ENCODE results near the gene DNM1.

Gene DNM1

DNA sequence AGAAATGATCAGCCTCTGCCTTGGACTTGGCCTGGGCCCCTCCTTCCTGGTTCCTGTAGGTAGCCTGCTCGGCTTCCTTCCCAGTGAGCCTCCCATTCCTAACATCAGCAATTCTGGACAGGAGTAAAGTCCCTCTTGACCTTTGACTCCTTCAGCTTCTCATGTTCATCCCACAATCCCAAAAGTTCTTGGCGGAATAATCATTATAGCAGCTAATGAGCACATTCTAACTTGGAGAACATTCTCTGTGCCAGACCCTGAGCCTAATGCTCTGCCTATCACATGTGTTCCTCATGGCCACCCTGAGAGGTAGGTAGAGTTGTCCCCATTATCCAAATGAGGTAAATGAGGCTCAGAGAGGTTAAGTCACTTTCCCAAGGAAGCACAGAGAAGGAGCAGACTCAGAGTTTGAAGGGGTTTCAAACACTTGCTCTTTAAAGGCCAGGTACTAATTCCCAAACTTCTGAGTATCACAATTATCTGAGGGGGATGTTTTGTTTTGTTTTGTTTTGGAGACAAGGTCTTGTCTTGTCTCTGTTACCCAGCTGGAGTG lies 94.1 kb downstream of the DNM1 start:
- TF ChIP-seq EZH2 (IDR thresholded peaks at IDR 0.05; ENCODE audit: borderline replicate concordance, low read length) = no peak
- TF ChIP-seq, protein P1, sequence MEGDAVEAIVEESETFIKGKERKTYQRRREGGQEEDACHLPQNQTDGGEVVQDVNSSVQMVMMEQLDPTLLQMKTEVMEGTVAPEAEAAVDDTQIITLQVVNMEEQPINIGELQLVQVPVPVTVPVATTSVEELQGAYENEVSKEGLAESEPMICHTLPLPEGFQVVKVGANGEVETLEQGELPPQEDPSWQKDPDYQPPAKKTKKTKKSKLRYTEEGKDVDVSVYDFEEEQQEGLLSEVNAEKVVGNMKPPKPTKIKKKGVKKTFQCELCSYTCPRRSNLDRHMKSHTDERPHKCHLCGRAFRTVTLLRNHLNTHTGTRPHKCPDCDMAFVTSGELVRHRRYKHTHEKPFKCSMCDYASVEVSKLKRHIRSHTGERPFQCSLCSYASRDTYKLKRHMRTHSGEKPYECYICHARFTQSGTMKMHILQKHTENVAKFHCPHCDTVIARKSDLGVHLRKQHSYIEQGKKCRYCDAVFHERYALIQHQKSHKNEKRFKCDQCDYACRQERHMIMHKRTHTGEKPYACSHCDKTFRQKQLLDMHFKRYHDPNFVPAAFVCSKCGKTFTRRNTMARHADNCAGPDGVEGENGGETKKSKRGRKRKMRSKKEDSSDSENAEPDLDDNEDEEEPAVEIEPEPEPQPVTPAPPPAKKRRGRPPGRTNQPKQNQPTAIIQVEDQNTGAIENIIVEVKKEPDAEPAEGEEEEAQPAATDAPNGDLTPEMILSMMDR (IDR thresholded peaks at IDR 0.05; ENCODE audit: low read length) = no peak
- H3K9ac ChIP-seq (ENCODE audit: low read length) = no peak overlapping the region
- H3K4me2 ChIP-seq (ENCODE audit: low read length) = no peak overlapping the region
- H4K20me1 ChIP-seq (ENCODE audit: insufficient read depth, low read length) = no peaks in the 10 kb centered on the region
- no peaks in the 10 kb centered on the region for H3K9me3 ChIP-seq (ENCODE audit: low read length)
- H3K36me3 ChIP-seq (ENCODE audit: insufficient read depth, low read length) = no peaks in the 10 kb centered on the region
- H2AFZ ChIP-seq (ENCODE audit: low read length) = no peak overlapping the region
- no peak overlapping the region for H3K4me3 ChIP-seq (ENCODE audit: low read depth, low read length, poor library complexity, severe bottlenecking)
- H3K27me3 ChIP-seq (ENCODE audit: insufficient read depth, low read length) = no peaks in the 10 kb centered on the region
- H3K27ac ChIP-seq (ENCODE audit: low read depth, low read length, poor library complexity, severe bottlenecking) = no peak overlapping the region
- H3F3A ChIP-seq (ENCODE audit: insufficient read depth, low read length) = no peaks in the 10 kb centered on the region
- peaks cover 10% of the 10 kb centered on the region for H3K4me1 ChIP-seq (ENCODE audit: insufficient read depth, low read length, severe bottlenecking)
- no peaks in the 10 kb centered on the region for H3K9me2 ChIP-seq (ENCODE audit: low read depth, low read length)
- no peaks in the 10 kb centered on the region for H3K79me2 ChIP-seq (ENCODE audit: insufficient read depth, low read length)

DNA sequence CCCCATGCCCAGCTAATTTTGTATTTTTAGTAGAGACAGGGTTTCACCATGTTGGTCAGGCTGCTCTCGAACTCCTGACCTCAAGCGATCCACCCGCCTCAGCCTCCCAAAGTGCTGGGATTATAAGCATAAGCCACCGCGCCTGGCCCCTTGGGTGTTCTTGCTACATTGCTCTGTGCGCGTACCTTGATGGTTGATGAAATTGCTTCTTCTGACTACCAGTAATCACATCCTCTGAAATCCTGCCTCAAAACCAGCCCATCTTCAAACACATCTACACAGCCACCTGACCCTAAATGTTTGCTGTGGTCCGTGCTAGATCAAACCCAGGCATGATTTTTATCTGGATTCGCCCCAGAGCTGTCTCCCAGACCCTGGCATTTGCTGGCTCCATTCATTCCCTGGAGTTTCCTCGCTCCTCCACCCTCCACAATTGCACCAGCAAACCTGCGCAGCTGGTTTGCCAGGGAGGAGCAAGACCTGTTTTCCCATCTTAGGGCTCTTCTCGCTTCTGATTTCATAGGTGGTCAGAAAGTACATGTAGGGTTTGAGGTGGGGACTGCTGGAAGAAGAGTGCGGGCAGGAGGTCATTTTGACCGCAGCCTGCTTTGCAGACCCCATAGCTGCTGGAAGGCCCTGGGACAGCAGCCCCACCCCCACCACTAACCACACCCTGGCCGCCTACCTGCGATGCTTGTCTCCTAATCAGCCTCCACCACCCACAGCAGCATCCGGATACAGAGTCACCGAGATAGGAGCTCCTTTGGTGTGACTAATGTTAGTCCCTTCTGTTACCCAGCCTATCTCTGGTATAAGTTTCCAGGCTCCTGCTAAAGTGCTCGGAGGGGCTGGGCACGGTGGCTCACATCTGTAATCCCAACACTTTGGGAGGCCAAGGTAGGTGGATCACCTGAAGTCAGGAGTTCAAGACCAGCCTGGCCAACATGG lies 95.6 kb downstream of the DNM1 start:
- H3K9me2 ChIP-seq (ENCODE audit: low read depth, low read length) = no peaks in the 10 kb centered on the region
- no peaks in the 10 kb centered on the region for H3K9me3 ChIP-seq (ENCODE audit: low read length)
- no peaks in the 10 kb centered on the region for H4K20me1 ChIP-seq (ENCODE audit: insufficient read depth, low read length)
- H2AFZ ChIP-seq (ENCODE audit: low read length) = no peak overlapping the region
- no peaks in the 10 kb centered on the region for H3K79me2 ChIP-seq (ENCODE audit: insufficient read depth, low read length)
- TF ChIP-seq, protein P1 (IDR thresholded peaks at IDR 0.05; ENCODE audit: low read length) = no peak
- TF ChIP-seq EZH2 (IDR thresholded peaks at IDR 0.05; ENCODE audit: borderline replicate concordance, low read length) = no peak
- H3K27me3 ChIP-seq (ENCODE audit: insufficient read depth, low read length) = no peaks in the 10 kb centered on the region
- H3K27ac ChIP-seq (ENCODE audit: low read depth, low read length, poor library complexity, severe bottlenecking) = no peak overlapping the region
- H3F3A ChIP-seq (ENCODE audit: insufficient read depth, low read length) = no peaks in the 10 kb centered on the region
- no peak overlapping the region for H3K4me2 ChIP-seq (ENCODE audit: low read length)
- no peak overlapping the region for H3K4me3 ChIP-seq (ENCODE audit: low read depth, low read length, poor library complexity, severe bottlenecking)
- H3K9ac ChIP-seq (ENCODE audit: low read length) = no peak overlapping the region
- peaks cover 10% of the 10 kb centered on the region for H3K4me1 ChIP-seq (ENCODE audit: insufficient read depth, low read length, severe bottlenecking)
- no peaks in the 10 kb centered on the region for H3K36me3 ChIP-seq (ENCODE audit: insufficient read depth, low read length)

DNA sequence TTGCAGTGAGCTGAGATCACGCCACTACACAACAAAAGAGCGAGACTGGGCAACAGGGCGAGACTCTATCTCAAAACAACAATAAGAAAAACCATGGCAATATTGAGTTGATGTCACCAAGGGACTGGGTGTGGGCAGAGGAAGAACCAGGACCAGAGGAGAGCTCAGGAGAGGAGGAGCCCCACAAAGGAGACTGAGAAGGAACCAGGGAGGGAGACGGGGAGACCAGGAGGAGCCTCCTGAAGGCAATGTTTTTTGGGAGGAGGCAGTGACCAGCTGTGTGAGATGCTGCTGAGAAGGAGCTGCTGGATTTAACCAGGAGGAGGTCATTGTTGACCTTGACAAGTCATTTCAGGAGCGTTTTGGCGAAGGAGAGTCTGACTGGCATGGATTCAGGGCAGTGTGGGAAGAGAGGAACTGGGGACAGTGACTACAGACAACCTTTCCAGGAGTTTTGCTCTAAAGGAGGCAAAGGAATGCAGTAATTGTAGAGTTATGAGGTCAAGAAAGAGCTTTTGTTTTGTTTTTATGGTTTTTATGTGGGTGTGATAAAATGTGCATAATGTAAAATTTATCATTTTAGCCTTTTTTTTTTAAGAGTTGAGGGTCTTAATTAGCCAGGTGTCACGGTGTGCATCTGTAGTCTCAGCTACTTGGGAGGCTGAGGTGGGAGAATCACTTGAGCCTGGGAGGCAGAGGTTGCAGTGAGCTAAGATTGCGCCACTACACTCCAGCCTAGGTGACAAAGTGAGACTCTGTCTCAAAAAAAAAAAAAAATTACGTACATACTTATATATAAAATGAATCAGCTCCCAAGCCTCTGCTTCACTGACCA lies 101.2 kb downstream of the DNM1 start:
- H3K9ac ChIP-seq (ENCODE audit: low read length) = no peak overlapping the region
- H3K27ac ChIP-seq (ENCODE audit: low read depth, low read length, poor library complexity, severe bottlenecking) = no peak overlapping the region
- H3F3A ChIP-seq (ENCODE audit: insufficient read depth, low read length) = no peaks in the 10 kb centered on the region
- H3K27me3 ChIP-seq (ENCODE audit: insufficient read depth, low read length) = no peaks in the 10 kb centered on the region
- H3K4me3 ChIP-seq (ENCODE audit: low read depth, low read length, poor library complexity, severe bottlenecking) = no peak overlapping the region
- H2AFZ ChIP-seq (ENCODE audit: low read length) = no peak overlapping the region
- H3K9me2 ChIP-seq (ENCODE audit: low read depth, low read length) = no peaks in the 10 kb centered on the region
- no peak overlapping the region for H3K4me2 ChIP-seq (ENCODE audit: low read length)
- no peaks in the 10 kb centered on the region for H4K20me1 ChIP-seq (ENCODE audit: insufficient read depth, low read length)
- H3K36me3 ChIP-seq (ENCODE audit: insufficient read depth, low read length) = peaks cover 17% of the 10 kb centered on the region
- no peaks in the 10 kb centered on the region for H3K9me3 ChIP-seq (ENCODE audit: low read length)
- H3K79me2 ChIP-seq (ENCODE audit: insufficient read depth, low read length) = no peaks in the 10 kb centered on the region
- H3K4me1 ChIP-seq (ENCODE audit: insufficient read depth, low read length, severe bottlenecking) = no peaks in the 10 kb centered on the region
- TF ChIP-seq, protein P1 (IDR thresholded peaks at IDR 0.05; ENCODE audit: low read length) = no peak
- TF ChIP-seq EZH2 (IDR thresholded peaks at IDR 0.05; ENCODE audit: borderline replicate concordance, low read length) = no peak

Data from OCI-LY1 (cell line).